Measurements from ENCODE around the gene CNTNAP2.

CNTNAP2 gene

DNA sequence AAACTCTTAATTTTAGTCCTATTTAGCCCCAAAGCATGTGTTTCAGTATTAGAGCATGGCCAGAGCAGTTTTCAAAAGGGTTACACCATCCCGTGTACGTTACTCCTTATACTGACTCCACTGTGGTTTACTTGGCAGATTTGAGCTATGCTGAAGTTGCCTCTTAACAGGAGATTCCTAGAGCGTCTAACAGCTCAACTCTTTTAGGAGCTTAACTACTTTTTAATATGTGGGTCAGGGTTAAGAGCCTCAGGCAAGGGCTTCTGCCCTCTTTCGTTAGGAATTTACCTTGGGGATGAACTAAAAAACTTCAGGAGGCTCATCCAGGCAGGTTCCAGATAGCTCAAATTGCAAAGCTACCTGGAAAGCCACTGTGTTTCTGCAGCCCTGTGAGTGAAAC is 1799.2 kb downstream of the CNTNAP2 start:
- H2AFZ ChIP-seq (ENCODE audit: low read depth, low read length, severe bottlenecking) = no peak overlapping the region
- no peak overlapping the region for H3K4me3 ChIP-seq (ENCODE audit: insufficient read depth, low read length, poor library complexity, severe bottlenecking)
- H3K9ac ChIP-seq (ENCODE audit: low read length) = no peak overlapping the region
- no peaks in the 10 kb centered on the region for H3K9me2 ChIP-seq (replicated peaks; ENCODE audit: insufficient read depth, low read length)
- no peaks in the 10 kb centered on the region for H3K79me2 ChIP-seq (ENCODE audit: insufficient read depth, low read length)
- H3K27me3 ChIP-seq (ENCODE audit: low read length) = no peaks in the 10 kb centered on the region
- H3K27ac ChIP-seq (ENCODE audit: low read depth, low read length) = no peak overlapping the region
- no peak for TF ChIP-seq EZH2phosphoT487 (conservative IDR thresholded peaks at IDR 0.05; ENCODE audit: low read length)
- TF ChIP-seq, protein P1, sequence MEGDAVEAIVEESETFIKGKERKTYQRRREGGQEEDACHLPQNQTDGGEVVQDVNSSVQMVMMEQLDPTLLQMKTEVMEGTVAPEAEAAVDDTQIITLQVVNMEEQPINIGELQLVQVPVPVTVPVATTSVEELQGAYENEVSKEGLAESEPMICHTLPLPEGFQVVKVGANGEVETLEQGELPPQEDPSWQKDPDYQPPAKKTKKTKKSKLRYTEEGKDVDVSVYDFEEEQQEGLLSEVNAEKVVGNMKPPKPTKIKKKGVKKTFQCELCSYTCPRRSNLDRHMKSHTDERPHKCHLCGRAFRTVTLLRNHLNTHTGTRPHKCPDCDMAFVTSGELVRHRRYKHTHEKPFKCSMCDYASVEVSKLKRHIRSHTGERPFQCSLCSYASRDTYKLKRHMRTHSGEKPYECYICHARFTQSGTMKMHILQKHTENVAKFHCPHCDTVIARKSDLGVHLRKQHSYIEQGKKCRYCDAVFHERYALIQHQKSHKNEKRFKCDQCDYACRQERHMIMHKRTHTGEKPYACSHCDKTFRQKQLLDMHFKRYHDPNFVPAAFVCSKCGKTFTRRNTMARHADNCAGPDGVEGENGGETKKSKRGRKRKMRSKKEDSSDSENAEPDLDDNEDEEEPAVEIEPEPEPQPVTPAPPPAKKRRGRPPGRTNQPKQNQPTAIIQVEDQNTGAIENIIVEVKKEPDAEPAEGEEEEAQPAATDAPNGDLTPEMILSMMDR (IDR thresholded peaks at IDR 0.05; ENCODE audit: insufficient read depth, low read length, poor library complexity, severe bottlenecking) = no peak
- no peaks in the 10 kb centered on the region for H3K36me3 ChIP-seq (ENCODE audit: low read length)
- H3K9me3 ChIP-seq (ENCODE audit: insufficient read depth, low read length) = no peaks in the 10 kb centered on the region
- no peaks in the 10 kb centered on the region for H4K20me1 ChIP-seq (ENCODE audit: low read depth, low read length)
- H3K4me2 ChIP-seq (ENCODE audit: low read depth, low read length, poor library complexity, severe bottlenecking) = no peak overlapping the region
- H3F3A ChIP-seq (ENCODE audit: insufficient read depth) = no peaks in the 10 kb centered on the region

DNA sequence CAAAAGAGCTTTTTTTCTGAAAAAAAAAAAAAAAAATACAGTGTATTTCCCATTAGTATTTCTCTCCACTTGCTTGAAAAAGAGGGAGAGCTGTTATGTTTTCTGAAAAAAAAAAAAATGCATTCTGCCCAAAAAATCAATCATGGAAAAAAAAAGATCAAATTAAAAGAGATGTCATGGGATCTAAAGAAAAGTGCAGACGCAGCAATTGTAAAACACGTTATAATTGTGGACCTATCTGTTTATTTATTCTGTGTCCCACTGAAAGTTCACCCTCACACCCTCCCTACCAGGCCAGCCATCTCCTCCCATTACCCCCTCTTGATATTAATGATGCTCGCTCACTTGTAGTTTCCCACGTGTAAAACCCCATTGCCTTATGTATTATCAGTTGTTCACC is 1800.0 kb downstream of the CNTNAP2 start:
- Histone ChIP-seq H4K20me1 (ENCODE audit: low read depth, low read length) (no peaks in the 10 kb centered on the region), H3K4me3 (ENCODE audit: insufficient read depth, low read length, poor library complexity, severe bottlenecking) (no peak overlapping the region), H2AFZ (ENCODE audit: low read depth, low read length, severe bottlenecking) (no peak overlapping the region), H3K9me2 (replicated peaks; ENCODE audit: insufficient read depth, low read length) (no peaks in the 10 kb centered on the region), H3K4me2 (ENCODE audit: low read depth, low read length, poor library complexity, severe bottlenecking) (no peak overlapping the region), H3K36me3 (ENCODE audit: low read length) (no peaks in the 10 kb centered on the region), H3K27ac (ENCODE audit: low read depth, low read length) (no peak overlapping the region), H3F3A (ENCODE audit: insufficient read depth) (no peaks in the 10 kb centered on the region), H3K79me2 (ENCODE audit: insufficient read depth, low read length) (no peaks in the 10 kb centered on the region), H3K9me3 (ENCODE audit: insufficient read depth, low read length) (no peaks in the 10 kb centered on the region), H3K9ac (ENCODE audit: low read length) (no peak overlapping the region), H3K27me3 (ENCODE audit: low read length) (no peaks in the 10 kb centered on the region)
- no peak for TF ChIP-seq EZH2phosphoT487 (conservative IDR thresholded peaks at IDR 0.05; ENCODE audit: low read length)
- TF ChIP-seq, protein P1 (IDR thresholded peaks at IDR 0.05; ENCODE audit: insufficient read depth, low read length, poor library complexity, severe bottlenecking) = no peak

DNA sequence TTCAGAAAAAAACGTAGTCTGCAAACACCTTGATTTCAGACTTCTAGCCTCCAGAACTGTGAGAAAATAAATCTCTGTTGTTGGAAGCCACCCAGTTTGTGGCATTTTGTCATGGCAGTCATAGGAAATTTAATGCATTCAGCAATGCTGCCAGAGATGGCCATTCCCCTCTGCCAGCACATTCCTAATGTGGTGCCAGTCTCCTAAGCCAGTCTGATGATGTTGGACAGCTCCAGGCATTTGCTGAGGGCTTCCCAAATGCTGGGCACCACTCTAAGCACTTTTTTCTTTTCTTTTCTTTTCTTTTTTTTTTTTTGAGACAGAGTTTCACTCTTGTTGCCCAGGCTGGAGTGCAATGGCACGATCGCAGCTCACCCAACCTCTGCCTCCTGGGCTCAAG is 1807.2 kb downstream of the CNTNAP2 start:
- no peaks in the 10 kb centered on the region for H3K9me3 ChIP-seq (ENCODE audit: insufficient read depth, low read length)
- no peak overlapping the region for H3K27ac ChIP-seq (ENCODE audit: low read depth, low read length)
- no peaks in the 10 kb centered on the region for H3F3A ChIP-seq (ENCODE audit: insufficient read depth)
- H3K4me3 ChIP-seq (ENCODE audit: insufficient read depth, low read length, poor library complexity, severe bottlenecking) = no peak overlapping the region
- no peaks in the 10 kb centered on the region for H3K79me2 ChIP-seq (ENCODE audit: insufficient read depth, low read length)
- no peaks in the 10 kb centered on the region for H3K9me2 ChIP-seq (replicated peaks; ENCODE audit: insufficient read depth, low read length)
- no peaks in the 10 kb centered on the region for H4K20me1 ChIP-seq (ENCODE audit: low read depth, low read length)
- H3K9ac ChIP-seq (ENCODE audit: low read length) = no peak overlapping the region
- TF ChIP-seq, protein P1 (IDR thresholded peaks at IDR 0.05; ENCODE audit: insufficient read depth, low read length, poor library complexity, severe bottlenecking) = no peak
- no peak for TF ChIP-seq EZH2phosphoT487 (conservative IDR thresholded peaks at IDR 0.05; ENCODE audit: low read length)
- H3K4me2 ChIP-seq (ENCODE audit: low read depth, low read length, poor library complexity, severe bottlenecking) = no peak overlapping the region
- no peaks in the 10 kb centered on the region for H3K36me3 ChIP-seq (ENCODE audit: low read length)
- H2AFZ ChIP-seq (ENCODE audit: low read depth, low read length, severe bottlenecking) = no peak overlapping the region
- no peaks in the 10 kb centered on the region for H3K27me3 ChIP-seq (ENCODE audit: low read length)
